Spleen (tissue), 11 donors: ENCODE data around the gene METTL23. TPM values are rescaled to one million over a fixed set of nuclear protein-coding genes. Genes with fewer than 3 reads are reported as not detected.

Source experiments
- DNase-seq: peaks from one replicate; pipeline ENCODE4 v3.0.0-alpha.2; 2020
- H3K27ac ChIP-seq, 8 donors: fragments of 200-600 bp; sonication (generic) in 7 of 8; 1 replicate in 4 of 8; 2 replicates in 4 of 8; pipeline versions ENCODE4 v1.5.0 to v1.8.0; 2016 to 2021; ENCODE audit warnings: inconsistent platforms in 4 of 8, mild to moderate bottlenecking in 4 of 8, moderate library complexity in 1 of 8
- H3K27me3 ChIP-seq, 7 donors: fragments of 200-600 bp; sonication (generic) in 6 of 7; replicated peaks in 1 of 7; 1 replicate in 4 of 7; 2 replicates in 3 of 7; pipeline versions ENCODE4 v1.5.0 to v1.8.0; 2016 to 2021; ENCODE audit warnings: inconsistent platforms in 3 of 7, mild to moderate bottlenecking in 1 of 7
- H3K36me3 ChIP-seq, 6 donors: fragments of 200-600 bp; sonication (generic) in 5 of 6; 1 replicate in 4 of 6; 2 replicates in 2 of 6; pipeline versions ENCODE4 v1.5.0 to v1.8.0; 2016 to 2021; ENCODE audit warnings: inconsistent platforms in 2 of 6
- H3K4me1 ChIP-seq, 6 donors: fragments of 200-600 bp; sonication (generic) in 5 of 6; 1 replicate in 3 of 6; 2 replicates in 3 of 6; pipeline versions ENCODE4 v1.5.0 to v1.8.0; 2016 to 2021; ENCODE audit warnings: inconsistent platforms in 3 of 6
- H3K4me3 ChIP-seq, 8 donors: fragments of 200-600 bp; sonication (generic) in 7 of 8; 1 replicate in 4 of 8; 2 replicates in 4 of 8; pipeline versions ENCODE4 v1.5.0 to v1.8.0; 2016 to 2021; ENCODE audit warnings: inconsistent platforms in 4 of 8, mild to moderate bottlenecking in 4 of 8, moderate library complexity in 2 of 8
- H3K9me3 ChIP-seq, 8 donors: fragments of 200-600 bp; sonication (generic) in 7 of 8; 1 replicate in 4 of 8; 2 replicates in 4 of 8; pipeline versions ENCODE4 v1.5.0 to v1.8.0; 2016 to 2021; ENCODE audit warnings: inconsistent platforms in 4 of 8
- POLR2A ChIP-seq, 3 donors: fragments of 450-650 bp; IDR thresholded peaks; one replicate each; pipeline ENCODE4 v1.5.1; 2017; ENCODE audit warnings: antibody characterized with exemption in 3 of 3, mild to moderate bottlenecking in 1 of 3
- POLR2AphosphoS5 ChIP-seq, 3 donors: sonication (generic); formaldehyde crosslinking; IDR thresholded peaks; one replicate each; pipeline ENCODE4 v1.5.1; 2017; ENCODE audit warnings: antibody characterized with exemption in 3 of 3
- WGBS, 5 donors: extraction: QIAGEN DNeasy Blood & Tissue Kit in 3 of 5; methylation state at CpG; one replicate each; pipeline versions ENCODE4 v1.1.5 to v1.1.7; 2013 to 2018; 5-methylcytosine and 5-hydroxymethylcytosine counted together
- intact Hi-C: fragments of 100-400 bp; cut with DNase I; formaldehyde crosslinking; loops from one replicate; pipeline ENCODE4 v1.15.0; 2023; ENCODE audit warnings: low total_unique reads
- polyA plus RNA-seq, 3 donors: library from polyadenylated mRNA; stranded (reverse); fragments of 200-250 nt; gene quantifications; one replicate each; pipeline ENCODE4 v1.2.1, GENCODE V29; 2013
- total RNA-seq, 7 donors: library from RNA; depleted of rRNA in 3 of 7; stranded (reverse); fragments of >200 nt in 3 of 7; fragmentation: NEBNext Ultra II Directional in 4 of 7; extraction: Animal tissue kit (Norgen Biotek cat#: 25700) in 4 of 7; gene quantifications; one replicate each; pipeline versions ENCODE4 v1.1.0 to v1.2.1, GENCODE V29; 2016 to 2021
- TF ChIP-seq, protein P1 (sequence below), 11 experiments: fragments of 200-600 bp in 7 of 11; fragments of 450-650 bp in 4 of 11; sonication (generic) in 4 of 11; IDR thresholded peaks in 8 of 11; conservative IDR thresholded peaks in 3 of 11; 1 replicate in 7 of 11; 2 replicates in 4 of 11; pipeline versions ENCODE4 v1.4.0 to v1.8.0; 2016 to 2021; ENCODE audit warnings: antibody characterized with exemption in 11 of 11, inconsistent platforms in 4 of 11, mild to moderate bottlenecking in 1 of 11
- donor health status: healthy with polysubstance abuse.
- donor health status: DM: no; HTN: no; CAD: no; lungs with moderate emphysema.
- donor health status: DM: no; HTN: no; CAD: no.
- donor health status: Bipolar disorder and iron deficiency.
- donor health status: healthy.
- donor health status: DM: no; HTN: no; CAD: no.
- donor health status: DM: yes; HTN: yes; CAD: no.

Gene METTL23
- total and polyA plus RNA-seq, 10 donors, result 35.8 to 72.7 (median 49.5) TPM

DNA sequence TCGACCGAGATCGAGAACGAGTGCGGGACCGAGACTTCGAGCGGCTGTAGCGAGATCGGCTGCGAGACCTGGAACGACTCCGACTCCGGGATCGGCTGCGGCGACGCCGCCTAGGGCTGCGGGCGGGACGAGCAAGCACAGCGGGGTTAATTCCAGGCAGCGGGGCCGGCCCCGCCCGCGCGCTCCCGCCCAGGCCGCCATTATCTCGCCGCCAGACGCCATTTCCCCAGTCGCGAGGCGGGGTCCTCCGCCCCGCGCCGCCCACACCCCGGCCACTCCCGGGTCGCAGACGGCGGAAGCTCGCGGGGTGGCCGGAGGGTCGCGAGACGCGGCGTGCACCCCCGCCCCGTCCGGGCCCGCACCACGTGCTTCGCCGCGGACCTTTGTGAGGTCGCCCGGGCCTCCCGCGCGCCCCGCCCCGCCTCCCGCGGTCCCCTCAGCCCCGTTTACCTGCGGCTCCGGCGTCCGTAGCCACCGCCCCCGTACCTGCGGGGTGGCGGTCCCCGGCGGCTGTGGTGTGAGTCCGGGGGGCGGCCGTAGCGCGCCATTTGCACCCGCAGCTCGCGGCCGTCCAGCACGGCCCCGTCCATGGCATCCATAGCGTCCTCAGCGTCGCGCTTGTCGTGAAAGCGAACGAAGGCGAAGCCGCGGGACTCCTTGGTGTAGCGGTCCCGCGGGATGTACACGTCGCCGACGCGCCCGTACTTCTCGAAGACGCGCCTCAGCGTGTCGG lies 9.9 kb downstream of the METTL23 start:
- peak; percentile 95 for DNase-seq
- Histone ChIP-seq H3K36me3 (peaks cover 0 to 55% (median 39%) of the 10 kb centered on the region in 6 donors), H3K27me3 (no peaks in the 10 kb centered on the region), H3K27ac (peak overlapping the region; percentile 89 to 100 (median 98)), H3K9me3 (no peaks in the 10 kb centered on the region), H3K4me3 (peak overlapping the region; percentile 51 to 99 (median 92)), H3K4me1 (peaks cover 53 to 78% (median 69%) of the 10 kb centered on the region in 6 donors)
- 0 to 2% (median 1%) methylated on average over 9 to 117 of the region's 117 CpGs for WGBS, 5 donors
- TF ChIP-seq POLR2AphosphoS5 (IDR thresholded peaks at IDR 0.05), result peak; percentile 3 to 62 (median 19)
- no peak for TF ChIP-seq POLR2A (IDR thresholded peaks at IDR 0.05)
- TF ChIP-seq, protein P1, sequence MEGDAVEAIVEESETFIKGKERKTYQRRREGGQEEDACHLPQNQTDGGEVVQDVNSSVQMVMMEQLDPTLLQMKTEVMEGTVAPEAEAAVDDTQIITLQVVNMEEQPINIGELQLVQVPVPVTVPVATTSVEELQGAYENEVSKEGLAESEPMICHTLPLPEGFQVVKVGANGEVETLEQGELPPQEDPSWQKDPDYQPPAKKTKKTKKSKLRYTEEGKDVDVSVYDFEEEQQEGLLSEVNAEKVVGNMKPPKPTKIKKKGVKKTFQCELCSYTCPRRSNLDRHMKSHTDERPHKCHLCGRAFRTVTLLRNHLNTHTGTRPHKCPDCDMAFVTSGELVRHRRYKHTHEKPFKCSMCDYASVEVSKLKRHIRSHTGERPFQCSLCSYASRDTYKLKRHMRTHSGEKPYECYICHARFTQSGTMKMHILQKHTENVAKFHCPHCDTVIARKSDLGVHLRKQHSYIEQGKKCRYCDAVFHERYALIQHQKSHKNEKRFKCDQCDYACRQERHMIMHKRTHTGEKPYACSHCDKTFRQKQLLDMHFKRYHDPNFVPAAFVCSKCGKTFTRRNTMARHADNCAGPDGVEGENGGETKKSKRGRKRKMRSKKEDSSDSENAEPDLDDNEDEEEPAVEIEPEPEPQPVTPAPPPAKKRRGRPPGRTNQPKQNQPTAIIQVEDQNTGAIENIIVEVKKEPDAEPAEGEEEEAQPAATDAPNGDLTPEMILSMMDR (IDR thresholded peaks at IDR 0.05 in 8 of 11, conservative IDR thresholded peaks at IDR 0.05 in 3 of 11), result peak in 7 of 11 experiments; percentile 29 to 43 (median 36)
- intact Hi-C loops, result no loop called here

DNA sequence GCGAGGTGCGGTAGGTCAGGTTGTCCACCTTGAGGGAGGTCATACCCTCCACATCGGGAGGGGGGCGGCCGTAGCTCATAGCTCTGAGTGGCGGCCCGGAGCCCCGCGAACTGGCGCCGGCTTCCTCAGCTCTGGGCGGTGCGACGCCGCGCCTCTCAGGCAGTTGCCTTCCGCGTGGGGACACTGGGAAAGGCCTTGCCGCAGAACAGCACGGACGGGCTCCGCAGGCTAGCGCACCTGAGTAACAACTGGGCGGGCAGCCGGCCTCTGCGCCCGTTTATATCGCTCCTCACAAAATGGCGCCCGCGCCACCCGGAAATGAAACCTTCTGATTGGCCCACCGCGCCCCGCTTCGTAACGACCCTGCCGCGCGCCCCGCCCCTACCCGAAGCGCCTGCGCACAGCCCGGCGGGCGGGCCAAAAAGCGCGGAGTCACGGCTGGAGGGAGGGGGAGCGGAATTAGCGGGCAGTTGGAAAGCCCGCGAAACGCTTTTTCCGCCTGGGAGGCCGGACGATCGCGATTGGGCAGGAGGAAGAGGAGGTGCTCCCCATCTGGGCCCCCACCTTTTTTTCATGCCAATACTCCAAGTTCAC lies 10.5 kb downstream of the METTL23 start, which contains the start of gene SRSF2:
Gene SRSF2 (minus strand): TSS at position 250 of the 594 bp plus-strand sequence. CDS start 171 bp downstream, at position 79.
- Histone ChIP-seq H3K4me3 (peak within 1 kb of the TSS; percentile 81 to 99 (median 92)), H3K9me3 (no peaks in the 10 kb centered on the region), H3K36me3 (peaks cover 0 to 55% (median 38%) of the 10 kb centered on the region in 6 donors), H3K27me3 (no peaks in the 10 kb centered on the region), H3K27ac (peak within 1 kb of the TSS; percentile 89 to 100 (median 98)), H3K4me1 (peaks cover 50 to 71% (median 62%) of the 10 kb centered on the region in 6 donors)
- intact Hi-C loops, result no loop called here
- WGBS, 5 donors, result 0 to 2% (median 1%) methylated on average over 17 to 60 of the region's 60 CpGs; no CpG with 5 or more reads in 1 of the 5 donors
- peak; percentile 99 for DNase-seq
- TF ChIP-seq POLR2A (IDR thresholded peaks at IDR 0.05) (peak; percentile 98 to 100 (median 99)), POLR2AphosphoS5 (IDR thresholded peaks at IDR 0.05) (peak; percentile 100)
- TF ChIP-seq, protein P1 (IDR thresholded peaks at IDR 0.05 in 8 of 11, conservative IDR thresholded peaks at IDR 0.05 in 3 of 11), result peak in 4 of 11 experiments; percentile 6 to 26 (median 12)

DNA sequence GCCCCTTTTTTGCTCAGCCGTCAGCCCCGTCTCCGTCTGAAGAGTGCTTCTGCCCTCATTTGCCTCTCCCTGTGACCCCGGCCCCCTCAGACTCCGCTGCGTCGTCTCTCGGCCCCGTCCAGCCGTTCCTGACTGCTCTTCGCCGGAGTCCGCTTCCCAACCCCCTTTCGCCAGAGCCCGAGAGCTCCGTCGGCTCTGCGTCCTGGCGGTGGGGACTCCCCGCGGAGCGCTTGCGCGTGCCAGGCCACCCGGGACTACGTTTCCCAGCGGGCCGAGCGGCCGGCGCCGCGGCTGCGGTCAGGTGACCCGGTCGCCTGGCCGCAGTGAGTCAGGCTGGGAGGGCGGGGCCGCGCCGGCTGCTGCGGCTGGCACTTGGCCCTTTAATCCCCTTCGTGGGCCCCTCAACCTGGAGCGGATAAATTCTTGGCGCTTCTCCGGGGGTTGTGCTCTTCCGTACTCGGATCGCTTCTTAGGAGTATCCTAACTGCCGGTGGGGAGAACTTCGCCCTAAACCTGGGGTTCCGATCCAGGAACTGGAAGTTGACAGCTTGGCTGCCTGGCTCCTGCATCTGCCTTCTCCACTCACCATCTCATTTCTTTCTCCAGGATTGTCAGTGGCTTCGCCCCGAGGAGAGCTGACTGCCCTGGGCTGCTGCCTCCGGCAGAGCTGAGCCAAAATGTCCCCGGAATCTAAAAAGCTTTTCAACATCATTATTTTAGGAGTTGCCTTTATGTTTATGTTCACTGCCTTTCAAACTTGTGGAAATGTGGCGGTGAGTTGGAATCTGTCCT lies 11.2 kb downstream of the METTL23 start, which contains the start of gene MFSD11:
Gene MFSD11 (plus strand): TSS at position 444 of the 792 bp plus-strand sequence. CDS start 234 bp downstream, at position 678.
- H3K4me1 ChIP-seq, result peaks cover 43 to 64% (median 55%) of the 10 kb centered on the region in 6 donors
- 0 to 1% (median 0%) methylated on average over 33 to 57 of the region's 57 CpGs for WGBS, 5 donors
- no peaks in the 10 kb centered on the region for H3K27me3 ChIP-seq
- no peaks in the 10 kb centered on the region for H3K9me3 ChIP-seq
- H3K36me3 ChIP-seq, result peaks cover 0 to 55% (median 36%) of the 10 kb centered on the region in 6 donors
- peak in 2 of 3 donors; percentile 7 to 35 for TF ChIP-seq POLR2A (IDR thresholded peaks at IDR 0.05)
- peak in 2 of 3 donors; percentile 77 for TF ChIP-seq POLR2AphosphoS5 (IDR thresholded peaks at IDR 0.05)
- TF ChIP-seq, protein P1 (IDR thresholded peaks at IDR 0.05 in 8 of 11, conservative IDR thresholded peaks at IDR 0.05 in 3 of 11), result peak in 2 of 11 experiments; percentile 4 to 13
- peak within 1 kb of the TSS; percentile 89 to 100 (median 98) for H3K27ac ChIP-seq
- H3K4me3 ChIP-seq, result peak within 1 kb of the TSS; percentile 81 to 99 (median 92)
- intact Hi-C loops, result no loop called here
- peak; percentile 99 for DNase-seq
